Mammary microvascular endothelial cell (primary cell): Measurements from ENCODE around the gene STARD4. TPM values are rescaled to one million over a fixed set of nuclear protein-coding genes. Genes with fewer than 3 reads are reported as not detected.

Experiments
- total RNA-seq: library from RNA; depleted of rRNA; stranded (reverse); fragments of >200 nt; gene quantifications from 2 replicates; pipeline ENCODE4 v1.2.3, GENCODE V29; 2015

Gene STARD4, protein sequence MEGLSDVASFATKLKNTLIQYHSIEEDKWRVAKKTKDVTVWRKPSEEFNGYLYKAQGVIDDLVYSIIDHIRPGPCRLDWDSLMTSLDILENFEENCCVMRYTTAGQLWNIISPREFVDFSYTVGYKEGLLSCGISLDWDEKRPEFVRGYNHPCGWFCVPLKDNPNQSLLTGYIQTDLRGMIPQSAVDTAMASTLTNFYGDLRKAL
- 58.1 and 65.6 TPM in 2 replicates for total RNA-seq

DNA sequence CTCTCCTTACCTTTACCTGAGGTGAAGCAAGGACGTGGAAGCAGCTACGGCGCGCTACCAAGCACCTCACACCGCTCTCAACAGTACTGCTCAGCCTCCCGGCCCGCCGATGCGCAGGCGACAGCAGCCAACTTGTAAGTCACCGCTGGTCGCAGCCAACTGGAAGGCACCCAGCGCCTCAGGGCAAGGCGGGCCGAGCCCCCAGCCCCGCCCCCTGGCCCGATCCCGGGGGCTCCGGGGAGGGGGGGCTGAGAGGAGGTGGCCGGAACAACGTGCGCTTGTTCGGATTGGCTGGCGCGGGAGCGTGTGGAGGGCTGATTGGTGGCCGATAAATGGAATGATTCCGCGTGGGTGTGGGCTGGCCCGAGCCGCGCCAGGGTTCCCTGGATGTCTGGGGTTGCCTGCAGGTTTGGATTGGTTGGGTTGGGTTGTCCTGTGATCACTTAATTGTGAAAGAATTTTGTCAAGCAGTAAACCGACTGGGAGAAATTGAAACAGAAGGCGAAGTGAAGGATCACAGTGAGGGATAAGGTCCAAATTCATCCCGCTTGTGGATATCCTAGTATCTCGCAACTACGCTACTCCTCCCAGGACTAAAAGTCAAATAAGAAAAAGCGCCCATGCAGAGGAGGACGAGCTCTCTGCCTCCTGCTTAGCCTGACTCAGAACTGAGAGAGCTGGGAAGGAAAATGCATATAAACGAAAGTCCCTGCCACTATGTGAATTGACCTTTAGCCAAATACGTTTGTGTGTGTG lies at the start of gene STARD4:
TSS of gene STARD4 (minus strand) at position 161 of the 756 bp plus-strand sequence. CDS start 5,102 bp downstream, outside the sequence.

Other genes with a start within 250 kb of the STARD4 start
- gene NREP, start 244.7 kb upstream of the STARD4 start, total RNA-seq = 8.5 and 11.9 TPM in 2 replicates